ENCODE measurements around the gene GAS1. TPM values are rescaled to one million over a fixed set of nuclear protein-coding genes. Genes with fewer than 3 reads are reported as not detected.

Gene GAS1
- total RNA-seq, 1 donor from 2014 or later: 11.2 TPM

GRCh38 chr9:86955561-86955960, 8.3 kb upstream of the GAS1 start:
- TF ChIP-seq, protein P1, sequence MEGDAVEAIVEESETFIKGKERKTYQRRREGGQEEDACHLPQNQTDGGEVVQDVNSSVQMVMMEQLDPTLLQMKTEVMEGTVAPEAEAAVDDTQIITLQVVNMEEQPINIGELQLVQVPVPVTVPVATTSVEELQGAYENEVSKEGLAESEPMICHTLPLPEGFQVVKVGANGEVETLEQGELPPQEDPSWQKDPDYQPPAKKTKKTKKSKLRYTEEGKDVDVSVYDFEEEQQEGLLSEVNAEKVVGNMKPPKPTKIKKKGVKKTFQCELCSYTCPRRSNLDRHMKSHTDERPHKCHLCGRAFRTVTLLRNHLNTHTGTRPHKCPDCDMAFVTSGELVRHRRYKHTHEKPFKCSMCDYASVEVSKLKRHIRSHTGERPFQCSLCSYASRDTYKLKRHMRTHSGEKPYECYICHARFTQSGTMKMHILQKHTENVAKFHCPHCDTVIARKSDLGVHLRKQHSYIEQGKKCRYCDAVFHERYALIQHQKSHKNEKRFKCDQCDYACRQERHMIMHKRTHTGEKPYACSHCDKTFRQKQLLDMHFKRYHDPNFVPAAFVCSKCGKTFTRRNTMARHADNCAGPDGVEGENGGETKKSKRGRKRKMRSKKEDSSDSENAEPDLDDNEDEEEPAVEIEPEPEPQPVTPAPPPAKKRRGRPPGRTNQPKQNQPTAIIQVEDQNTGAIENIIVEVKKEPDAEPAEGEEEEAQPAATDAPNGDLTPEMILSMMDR (IDR thresholded peaks at IDR 0.05; ENCODE audit: unreplicated experiment): no peak
- H3K27me3 Mint-ChIP-seq (ENCODE audit: unreplicated experiment): peaks cover 4% of the 10 kb centered on the region
- H3K9me3 Mint-ChIP-seq (ENCODE audit: unreplicated experiment): no peaks in the 10 kb centered on the region
- no peak overlapping the region for H3K4me3 Mint-ChIP-seq (ENCODE audit: unreplicated experiment)
- H3K36me3 Mint-ChIP-seq (ENCODE audit: low read depth, unreplicated experiment): no peaks in the 10 kb centered on the region
- no peak overlapping the region for H3K27ac Mint-ChIP-seq (ENCODE audit: unreplicated experiment)
- H3K4me1 Mint-ChIP-seq (ENCODE audit: unreplicated experiment): peaks cover 15% of the 10 kb centered on the region
- DNase-seq (ENCODE audit: low spot score): no peak

- Mint-ChIP-seq H3K4me1 (ENCODE audit: unreplicated experiment) (peaks cover 10% of the 10 kb centered on the region), H3K27ac (ENCODE audit: unreplicated experiment) (no peak overlapping the region), H3K36me3 (ENCODE audit: low read depth, unreplicated experiment) (no peaks in the 10 kb centered on the region), H3K27me3 (ENCODE audit: unreplicated experiment) (peaks cover 1% of the 10 kb centered on the region), H3K4me3 (ENCODE audit: unreplicated experiment) (no peak overlapping the region), H3K9me3 (ENCODE audit: unreplicated experiment) (no peaks in the 10 kb centered on the region)
- DNase-seq (ENCODE audit: low spot score): no peak
- TF ChIP-seq, protein P1 (IDR thresholded peaks at IDR 0.05; ENCODE audit: unreplicated experiment): no peak
Measured at GRCh38 chr9:86955042-86955441, 7.7 kb upstream of the GAS1 start.

- TF ChIP-seq, protein P1 (IDR thresholded peaks at IDR 0.05; ENCODE audit: unreplicated experiment): no peak
- Mint-ChIP-seq H3K36me3 (ENCODE audit: low read depth, unreplicated experiment) (no peaks in the 10 kb centered on the region), H3K4me3 (ENCODE audit: unreplicated experiment) (no peak overlapping the region), H3K4me1 (ENCODE audit: unreplicated experiment) (no peaks in the 10 kb centered on the region), H3K9me3 (ENCODE audit: unreplicated experiment) (no peaks in the 10 kb centered on the region), H3K27me3 (ENCODE audit: unreplicated experiment) (peaks cover 9% of the 10 kb centered on the region), H3K27ac (ENCODE audit: unreplicated experiment) (no peak overlapping the region)
- DNase-seq (ENCODE audit: low spot score): no peak
Measured at GRCh38 chr9:86953181-86953580, 5.9 kb upstream of the GAS1 start.

DNA sequence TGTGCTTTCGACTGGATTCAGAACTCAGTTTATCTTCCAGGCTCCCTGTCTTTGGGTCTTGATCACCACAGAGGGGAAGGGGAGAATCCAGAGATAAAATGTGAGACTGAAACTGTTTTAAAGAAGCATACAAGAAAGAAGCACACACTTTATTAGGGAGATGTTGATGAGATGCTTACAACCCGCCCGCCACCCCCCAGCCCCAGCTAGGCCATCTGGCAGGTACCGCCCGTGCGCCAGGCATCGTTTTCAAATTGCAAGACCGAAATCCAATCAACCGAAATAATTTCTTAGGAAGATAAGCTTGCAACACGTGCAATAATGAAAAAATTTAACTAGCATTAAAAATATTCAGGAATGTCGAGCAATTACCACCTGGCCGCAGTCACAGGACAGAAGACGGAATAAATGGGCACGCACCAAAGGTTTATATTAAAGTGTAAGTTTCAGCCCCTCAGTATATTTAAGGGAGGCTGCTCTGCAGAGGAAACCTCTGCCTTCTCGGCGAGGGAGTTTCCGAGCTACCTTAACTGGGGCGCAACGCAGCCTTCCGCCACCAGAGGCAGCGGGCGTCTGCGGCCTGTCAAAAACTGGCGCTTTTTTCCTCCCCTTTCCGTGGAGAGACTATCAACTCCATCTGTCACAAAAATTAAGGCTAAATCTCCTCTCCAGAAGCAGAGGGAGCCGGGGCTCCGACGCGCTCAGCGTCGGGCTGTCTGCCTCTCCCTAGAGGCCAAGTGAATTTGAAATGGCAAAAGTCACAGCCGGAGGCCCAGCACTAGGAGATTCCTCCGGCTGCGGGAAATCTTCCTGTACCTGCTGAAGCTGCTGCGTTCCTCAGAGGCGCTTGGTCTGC, 996 bp upstream of the GAS1 start:
- peak; percentile 80 for DNase-seq (ENCODE audit: low spot score)
- TF ChIP-seq, protein P1 (IDR thresholded peaks at IDR 0.05; ENCODE audit: unreplicated experiment): peak; percentile 89
- Mint-ChIP-seq H3K4me3 (ENCODE audit: unreplicated experiment) (peak overlapping the region; percentile 92), H3K27me3 (ENCODE audit: unreplicated experiment) (peaks cover 12% of the 10 kb centered on the region), H3K4me1 (ENCODE audit: unreplicated experiment) (peaks cover 15% of the 10 kb centered on the region), H3K9me3 (ENCODE audit: unreplicated experiment) (no peaks in the 10 kb centered on the region), H3K27ac (ENCODE audit: unreplicated experiment) (peak overlapping the region; percentile 61), H3K36me3 (ENCODE audit: low read depth, unreplicated experiment) (peaks cover 5% of the 10 kb centered on the region)
